IMR-90 (cell line): ENCODE data around the gene GTF2F2. TPM values are rescaled to one million over a fixed set of nuclear protein-coding genes. Genes with fewer than 3 reads are reported as not detected.

Experiments used
- ATAC-seq: fragments of 200-7000 bp; cut with Tn5 transposase; 2 replicates; pipeline ENCODE4 v1.9.1; 2020; ENCODE audit warnings: low read depth, mild to moderate bottlenecking, moderate library complexity
- BruUV-seq: library from RNA; stranded (reverse); fragments of 400-500 nt; replicated peaks from 2 replicates; lab custom pipeline; 2021; lab: Mats Ljungman, UMichigan
- CTCF ChIA-PET: fragments of 300-600 bp; formaldehyde crosslinking; extraction: SDS; loops from one replicate; lab custom pipeline; 2021; ENCODE audit warnings: antibody characterized with exemption; lab: Yijun Ruan, JAX
- POLR2A ChIA-PET: fragments of 300-600 bp; sonication (Branson Sonifier 250); formaldehyde crosslinking; loops from one replicate; lab custom pipeline; 2022; ENCODE audit warnings: antibody characterized with exemption; ENCODE audit not compliant: unreplicated experiment; lab: Charles Lee
- DNase-seq: peaks from one replicate; pipeline ENCODE4 v3.0.0; 2013
- H2AFZ ChIP-seq: replicated peaks from 2 replicates; pipeline ENCODE3; 2013; ENCODE audit warnings: low read length, mild to moderate bottlenecking; ENCODE audit not compliant: poor library complexity
- H2AK5ac ChIP-seq: 2 replicates; pipeline ENCODE4 v1.6.1; 2013; ENCODE audit warnings: low read depth, low read length, inconsistent platforms
- H2AK9ac ChIP-seq: replicated peaks from 2 replicates; pipeline ENCODE3; 2013; ENCODE audit warnings: mild to moderate bottlenecking, low read depth, low read length, moderate library complexity; ENCODE audit not compliant: poor library complexity
- H2BK120ac ChIP-seq: 2 replicates; pipeline ENCODE4 v1.6.1; 2013; ENCODE audit warnings: low read depth, low read length, inconsistent platforms
- H2BK15ac ChIP-seq: 3 replicates; pipeline ENCODE4 v1.6.1; 2013; ENCODE audit warnings: low read depth, low read length, inconsistent platforms
- H2BK20ac ChIP-seq: 2 replicates; pipeline ENCODE4 v1.6.1; 2013; ENCODE audit warnings: low read depth, mild to moderate bottlenecking, inconsistent platforms, low read length, moderate library complexity
- H2BK5ac ChIP-seq: 2 replicates; pipeline ENCODE4 v1.6.1; 2013; ENCODE audit warnings: mild to moderate bottlenecking, low read depth, low read length, inconsistent platforms; ENCODE audit not compliant: poor library complexity, severe bottlenecking
- H3K14ac ChIP-seq: replicated peaks from 2 replicates; pipeline ENCODE4 v1.6.1; 2013; ENCODE audit warnings: low read depth, low read length, inconsistent platforms
- H3K18ac ChIP-seq: 2 replicates; pipeline ENCODE4 v1.6.1; 2013; ENCODE audit warnings: low read depth, low read length, control low read depth
- H3K23ac ChIP-seq: 2 replicates; pipeline ENCODE4 v1.6.1; 2013; ENCODE audit warnings: low read depth, low read length, inconsistent platforms
- H3K27ac ChIP-seq: 2 replicates; pipeline ENCODE4 v1.5.1; 2013; ENCODE audit warnings: mild to moderate bottlenecking, control low read depth, low read length; ENCODE audit not compliant: insufficient read depth
- H3K27me3 ChIP-seq: 2 replicates; pipeline ENCODE4 v1.6.1; 2013; ENCODE audit warnings: low read length; ENCODE audit not compliant: control insufficient read depth, insufficient read depth
- H3K36me3 ChIP-seq: 2 replicates; pipeline ENCODE4 v1.6.1; 2013; ENCODE audit warnings: low read length, mixed read lengths; ENCODE audit not compliant: control insufficient read depth, insufficient read depth
- H3K4ac ChIP-seq: 2 replicates; pipeline ENCODE4 v1.6.1; 2013; ENCODE audit warnings: low read depth, low read length, inconsistent platforms
- H3K4me1 ChIP-seq: 2 replicates; pipeline ENCODE4 v1.6.1; 2013; ENCODE audit warnings: low read length, mixed read lengths; ENCODE audit not compliant: control insufficient read depth, insufficient read depth
- H3K4me2 ChIP-seq: 2 replicates; pipeline ENCODE4 v1.6.1; 2013; ENCODE audit warnings: low read depth, mild to moderate bottlenecking, control low read depth, low read length, moderate library complexity
- H3K4me3 ChIP-seq: 2 replicates; pipeline ENCODE4 v1.5.1; 2013; ENCODE audit warnings: low read depth, mild to moderate bottlenecking, control low read depth, low read length, moderate library complexity; ENCODE audit not compliant: insufficient read depth
- H3K56ac ChIP-seq: 2 replicates; pipeline ENCODE4 v1.6.1; 2013; ENCODE audit warnings: low read length, inconsistent platforms; ENCODE audit not compliant: insufficient read depth; ENCODE audit errors: extremely low read depth
- H3K79me1 ChIP-seq, 2 experiments: 2 replicates each; pipeline ENCODE4 v1.6.1; 2013; ENCODE audit warnings: low read length in 2 of 2, inconsistent platforms in 1 of 2, low read depth in 1 of 2
- H3K9ac ChIP-seq: 2 replicates; pipeline ENCODE4 v1.6.1; 2013; ENCODE audit warnings: low read depth, low read length, control low read depth
- H3K9me1 ChIP-seq: 2 replicates; pipeline ENCODE4 v1.6.1; 2013; ENCODE audit warnings: low read length, inconsistent platforms; ENCODE audit not compliant: insufficient read depth
- H3K9me3 ChIP-seq: 2 replicates; pipeline ENCODE4 v1.6.1; 2013; ENCODE audit warnings: low read length; ENCODE audit not compliant: control insufficient read depth, insufficient read depth
- H4K20me1 ChIP-seq: 2 replicates; pipeline ENCODE4 v1.6.1; 2013; ENCODE audit warnings: low read length, inconsistent platforms; ENCODE audit not compliant: insufficient read depth
- H4K5ac ChIP-seq: 2 replicates; pipeline ENCODE4 v1.6.1; 2013; ENCODE audit warnings: mild to moderate bottlenecking, low read depth, low read length, control low read depth
- H4K8ac ChIP-seq, 2 experiments: 2 replicates each; pipeline ENCODE4 v1.6.1; 2013; ENCODE audit warnings: low read depth in 2 of 2, low read length in 2 of 2, control low read depth in 1 of 2, inconsistent platforms in 1 of 2
- H4K91ac ChIP-seq: 2 replicates; pipeline ENCODE4 v1.6.1; 2013; ENCODE audit warnings: low read depth, low read length, inconsistent platforms; ENCODE audit not compliant: insufficient read depth
- BHLHE40 ChIP-seq: fragments of 150-350 bp; IDR thresholded peaks from 2 replicates; pipeline ENCODE4 v1.6.1; 2016; ENCODE audit warnings: mild to moderate bottlenecking, low read depth, low read length
- CEBPB ChIP-seq: IDR thresholded peaks from 2 replicates; pipeline ENCODE4 v1.6.1; 2012; ENCODE audit warnings: low read depth, low read length, improper control_type of control experiment
- CHD1 ChIP-seq: IDR thresholded peaks from 2 replicates; pipeline ENCODE4 v1.6.1; 2012; ENCODE audit warnings: low read depth, low read length, improper control_type of control experiment
- MAFK ChIP-seq: IDR thresholded peaks from 2 replicates; pipeline ENCODE4 v1.6.1; 2012; ENCODE audit warnings: low read depth, low read length, improper control_type of control experiment
- MAZ ChIP-seq: IDR thresholded peaks from 2 replicates; pipeline ENCODE4 v1.6.1; 2012; ENCODE audit warnings: low read depth, mild to moderate bottlenecking, low read length, improper control_type of control experiment, moderate library complexity, borderline replicate concordance
- RCOR1 ChIP-seq: IDR thresholded peaks from 2 replicates; pipeline ENCODE4 v1.6.1; 2012; ENCODE audit warnings: mild to moderate bottlenecking, low read length, improper control_type of control experiment; ENCODE audit not compliant: insufficient replicate concordance
- WGBS, 2 experiments: methylation state at CpG; one replicate each; pipeline versions ENCODE4 v1.1.5 to v1.1.7; 2013; ENCODE audit warnings: missing lambda C conversion rate in 2 of 2; ENCODE audit not compliant: insufficient read length in 1 of 2; ENCODE audit errors: extremely low coverage in 2 of 2; 5-methylcytosine and 5-hydroxymethylcytosine counted together
- dilution Hi-C: fragments of 300-500 bp; cut with HindIII; formaldehyde crosslinking; loops from one replicate; pipeline ENCODE4 v1.14.3; 2018; ENCODE audit warnings: low sequenced_read_pairs; ENCODE audit not compliant: unreplicated experiment
- in situ Hi-C: fragments of 300-500 bp; cut with MboI; formaldehyde crosslinking; loops from 3 replicates; pipeline ENCODE4 v1.14.3; 2019; ENCODE audit warnings: low sequenced_read_pairs, inconsistent platforms, mixed read lengths
- intact Hi-C: fragments of 100-400 bp; cut with micrococcal nuclease; formaldehyde crosslinking; loops from 2 replicates; pipeline ENCODE4 v1.10.0; 2022
- polyA plus RNA-seq, 3 experiments: library from polyadenylated mRNA; depleted of rRNA; stranded (reverse); fragments of >200 nt; gene quantifications; 2 replicates each; pipeline ENCODE4 v1.2.3, GENCODE V29; 2012; ENCODE audit warnings: low replicate concordance in 1 of 3
- total RNA-seq: library from RNA; depleted of rRNA; stranded (reverse); fragments of >200 nt; gene quantifications from 2 replicates; pipeline ENCODE4 v1.2.3, GENCODE V29; 2012
- TF ChIP-seq, protein P1 (sequence below): conservative IDR thresholded peaks from 2 replicates; pipeline ENCODE4 v1.5.1; 2012; ENCODE audit warnings: mild to moderate bottlenecking, low read depth, low read length, improper control_type of control experiment
- TF ChIP-seq, protein P2 (sequence below): fragments of 150-350 bp; IDR thresholded peaks from 2 replicates; pipeline ENCODE4 v1.6.1; 2016; ENCODE audit warnings: low read depth, mild to moderate bottlenecking, low read length, moderate library complexity, borderline replicate concordance
- TF ChIP-seq, protein P3 (sequence below): fragments of 150-350 bp; IDR thresholded peaks from 2 replicates; pipeline ENCODE4 v1.6.1; 2017; ENCODE audit warnings: mild to moderate bottlenecking, antibody characterized with exemption, low read length, low read depth

GTF2F2 gene
- total and polyA plus RNA-seq, 2 of the 4 experiments (the other 2 are of a cell fraction) = 16.5 to 21.0 TPM

DNA sequence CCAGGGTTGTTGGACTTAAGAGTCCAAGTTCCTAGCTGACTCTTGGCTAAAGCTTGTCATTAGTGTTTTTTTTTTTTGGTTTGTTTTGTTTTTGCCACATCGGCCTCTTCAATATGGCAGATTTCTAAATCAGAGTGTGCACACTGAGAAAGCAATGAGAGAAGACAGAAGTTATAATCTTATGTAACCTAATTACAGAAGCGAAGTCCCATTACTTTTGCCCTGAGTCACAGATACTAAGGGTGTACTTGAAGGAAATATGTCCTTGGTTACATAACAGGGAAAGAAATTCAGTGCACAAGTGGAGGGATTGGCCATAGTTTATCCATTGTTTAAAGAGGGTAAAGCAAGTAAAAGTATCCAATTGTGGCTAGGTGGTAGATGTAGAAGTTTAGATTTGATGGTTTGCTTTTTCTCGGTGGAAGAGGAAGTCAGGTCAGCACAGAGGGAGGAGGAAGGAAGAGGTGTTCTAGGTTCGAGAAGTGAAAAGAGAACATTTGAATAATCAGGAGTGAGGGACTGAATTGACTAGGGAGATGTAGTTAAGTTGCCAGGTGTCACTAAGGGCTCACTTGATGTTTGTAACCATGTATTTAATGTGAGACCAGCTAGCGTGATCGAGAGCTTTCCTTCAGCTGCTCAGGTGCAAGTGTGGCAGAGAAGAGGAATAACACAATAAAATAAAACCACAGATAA is 12.2 kb downstream of the GTF2F2 start:
- Histone ChIP-seq H3K23ac (no peak overlapping the region), H3K4me1 (peaks cover 4% of the 10 kb centered on the region; the same call in 1 of the 2 replicates), H3K56ac (no peak overlapping the region), H4K5ac (no peak overlapping the region), H3K4ac (no peak overlapping the region), H4K91ac (no peak overlapping the region), H2AFZ (no peak overlapping the region), H3K9me3 (0 out of 2 replicates have a peak, but pooled peaks cover 3% of the 10 kb centered on the region), H3K4me2 (no peak overlapping the region), H2BK5ac (no peak overlapping the region), H3K9ac (no peak overlapping the region), H3K4me3 (no peak overlapping the region), H3K79me1 (peaks cover 47 to 72% of the 10 kb centered on the region in 2 experiments), H3K36me3 (peaks cover 4% of the 10 kb centered on the region), H2AK9ac (no peak overlapping the region), H3K9me1 (peaks cover 4% of the 10 kb centered on the region), H2BK20ac (no peak overlapping the region), H2BK120ac (no peak overlapping the region), H3K27ac (no peak overlapping the region), H3K14ac (no peak overlapping the region), H4K20me1 (peaks cover 29% of the 10 kb centered on the region), H4K8ac (no peak overlapping the region), H2BK15ac (no peak overlapping the region), H2AK5ac (no peak overlapping the region), H3K27me3 (no peaks in the 10 kb centered on the region), H3K18ac (no peak overlapping the region)
- in situ Hi-C loops = no loop called here
- ChIA-PET POLR2A (no interaction called here), CTCF (interaction anchor here (0.6 kb wide), 1 partner anchor 9 kb away, joined by 3 read pairs; no protein-coding TSS in a partner anchor)
- dilution Hi-C loops = no loop called here
- WGBS, 2 experiments = 100% methylated on average over 2 of the region's 6 CpGs; no CpG with 5 or more reads in 1 of the 2 experiments
- ATAC-seq = no peak
- no peak for DNase-seq
- TF ChIP-seq, protein P1, sequence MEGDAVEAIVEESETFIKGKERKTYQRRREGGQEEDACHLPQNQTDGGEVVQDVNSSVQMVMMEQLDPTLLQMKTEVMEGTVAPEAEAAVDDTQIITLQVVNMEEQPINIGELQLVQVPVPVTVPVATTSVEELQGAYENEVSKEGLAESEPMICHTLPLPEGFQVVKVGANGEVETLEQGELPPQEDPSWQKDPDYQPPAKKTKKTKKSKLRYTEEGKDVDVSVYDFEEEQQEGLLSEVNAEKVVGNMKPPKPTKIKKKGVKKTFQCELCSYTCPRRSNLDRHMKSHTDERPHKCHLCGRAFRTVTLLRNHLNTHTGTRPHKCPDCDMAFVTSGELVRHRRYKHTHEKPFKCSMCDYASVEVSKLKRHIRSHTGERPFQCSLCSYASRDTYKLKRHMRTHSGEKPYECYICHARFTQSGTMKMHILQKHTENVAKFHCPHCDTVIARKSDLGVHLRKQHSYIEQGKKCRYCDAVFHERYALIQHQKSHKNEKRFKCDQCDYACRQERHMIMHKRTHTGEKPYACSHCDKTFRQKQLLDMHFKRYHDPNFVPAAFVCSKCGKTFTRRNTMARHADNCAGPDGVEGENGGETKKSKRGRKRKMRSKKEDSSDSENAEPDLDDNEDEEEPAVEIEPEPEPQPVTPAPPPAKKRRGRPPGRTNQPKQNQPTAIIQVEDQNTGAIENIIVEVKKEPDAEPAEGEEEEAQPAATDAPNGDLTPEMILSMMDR = no peak
- TF ChIP-seq RCOR1 = no peak
- TF ChIP-seq MAFK = no peak
- TF ChIP-seq CEBPB = no peak
- TF ChIP-seq CHD1 = no peak
- TF ChIP-seq, protein P2, sequence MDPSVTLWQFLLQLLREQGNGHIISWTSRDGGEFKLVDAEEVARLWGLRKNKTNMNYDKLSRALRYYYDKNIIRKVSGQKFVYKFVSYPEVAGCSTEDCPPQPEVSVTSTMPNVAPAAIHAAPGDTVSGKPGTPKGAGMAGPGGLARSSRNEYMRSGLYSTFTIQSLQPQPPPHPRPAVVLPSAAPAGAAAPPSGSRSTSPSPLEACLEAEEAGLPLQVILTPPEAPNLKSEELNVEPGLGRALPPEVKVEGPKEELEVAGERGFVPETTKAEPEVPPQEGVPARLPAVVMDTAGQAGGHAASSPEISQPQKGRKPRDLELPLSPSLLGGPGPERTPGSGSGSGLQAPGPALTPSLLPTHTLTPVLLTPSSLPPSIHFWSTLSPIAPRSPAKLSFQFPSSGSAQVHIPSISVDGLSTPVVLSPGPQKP = no peak
- no peak for TF ChIP-seq MAZ
- no peak for TF ChIP-seq BHLHE40
- TF ChIP-seq, protein P3, sequence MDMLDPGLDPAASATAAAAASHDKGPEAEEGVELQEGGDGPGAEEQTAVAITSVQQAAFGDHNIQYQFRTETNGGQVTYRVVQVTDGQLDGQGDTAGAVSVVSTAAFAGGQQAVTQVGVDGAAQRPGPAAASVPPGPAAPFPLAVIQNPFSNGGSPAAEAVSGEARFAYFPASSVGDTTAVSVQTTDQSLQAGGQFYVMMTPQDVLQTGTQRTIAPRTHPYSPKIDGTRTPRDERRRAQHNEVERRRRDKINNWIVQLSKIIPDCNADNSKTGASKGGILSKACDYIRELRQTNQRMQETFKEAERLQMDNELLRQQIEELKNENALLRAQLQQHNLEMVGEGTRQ = no peak
- no TSS peak for BruUV-seq
- intact Hi-C loops = no loop called here
